ENCODE results near the gene VDAC2. TPM values are rescaled to one million over a fixed set of nuclear protein-coding genes. Genes with fewer than 3 reads are reported as not detected.

The VDAC2 gene
- total RNA-seq, 2 donors from 2014 or later = 112 to 121 TPM

DNA sequence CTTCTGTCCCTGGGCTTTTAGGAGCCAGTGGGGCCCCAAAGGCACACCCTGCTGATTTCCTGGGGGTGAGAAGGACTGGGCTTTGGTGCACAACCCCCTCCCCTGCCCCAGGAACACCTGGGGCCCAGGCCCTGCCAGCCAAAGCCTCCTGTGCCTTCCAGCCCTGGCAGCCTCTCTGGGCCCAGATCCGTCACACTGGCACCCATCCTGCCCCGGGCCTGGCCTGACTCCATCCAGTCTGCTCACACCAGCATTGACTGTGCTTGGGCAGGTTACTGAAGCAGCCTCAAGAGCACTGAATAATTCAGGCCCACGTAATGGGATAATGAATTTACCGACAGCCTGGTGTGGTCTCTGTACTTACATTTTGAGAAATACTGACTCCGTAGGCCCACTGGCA is 37.2 kb downstream of the VDAC2 start:
- no peak for DNase-seq (ENCODE audit: low spot score)
- no peaks in the 10 kb centered on the region for H3K27me3 ChIP-seq (replicated peaks; ENCODE audit: insufficient read depth)
- H3K27ac ChIP-seq = no peak overlapping the region
- peaks cover 6% of the 10 kb centered on the region for H3K4me1 ChIP-seq (replicated peaks)
- TF ChIP-seq, protein P1, sequence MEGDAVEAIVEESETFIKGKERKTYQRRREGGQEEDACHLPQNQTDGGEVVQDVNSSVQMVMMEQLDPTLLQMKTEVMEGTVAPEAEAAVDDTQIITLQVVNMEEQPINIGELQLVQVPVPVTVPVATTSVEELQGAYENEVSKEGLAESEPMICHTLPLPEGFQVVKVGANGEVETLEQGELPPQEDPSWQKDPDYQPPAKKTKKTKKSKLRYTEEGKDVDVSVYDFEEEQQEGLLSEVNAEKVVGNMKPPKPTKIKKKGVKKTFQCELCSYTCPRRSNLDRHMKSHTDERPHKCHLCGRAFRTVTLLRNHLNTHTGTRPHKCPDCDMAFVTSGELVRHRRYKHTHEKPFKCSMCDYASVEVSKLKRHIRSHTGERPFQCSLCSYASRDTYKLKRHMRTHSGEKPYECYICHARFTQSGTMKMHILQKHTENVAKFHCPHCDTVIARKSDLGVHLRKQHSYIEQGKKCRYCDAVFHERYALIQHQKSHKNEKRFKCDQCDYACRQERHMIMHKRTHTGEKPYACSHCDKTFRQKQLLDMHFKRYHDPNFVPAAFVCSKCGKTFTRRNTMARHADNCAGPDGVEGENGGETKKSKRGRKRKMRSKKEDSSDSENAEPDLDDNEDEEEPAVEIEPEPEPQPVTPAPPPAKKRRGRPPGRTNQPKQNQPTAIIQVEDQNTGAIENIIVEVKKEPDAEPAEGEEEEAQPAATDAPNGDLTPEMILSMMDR (IDR thresholded peaks at IDR 0.05) = no peak
- no peak for TF ChIP-seq POLR2A (IDR thresholded peaks at IDR 0.05)
- TF ChIP-seq POLR2AphosphoS5 (IDR thresholded peaks at IDR 0.05) = no peak
- no peak overlapping the region for H3K4me3 ChIP-seq
- no peaks in the 10 kb centered on the region for H3K9me3 ChIP-seq
- no peaks in the 10 kb centered on the region for H3K36me3 ChIP-seq
- 67% methylated on average over 5 of the region's 5 CpGs for WGBS
- intact Hi-C loops (cut with DNase I) = no loop called here

DNA sequence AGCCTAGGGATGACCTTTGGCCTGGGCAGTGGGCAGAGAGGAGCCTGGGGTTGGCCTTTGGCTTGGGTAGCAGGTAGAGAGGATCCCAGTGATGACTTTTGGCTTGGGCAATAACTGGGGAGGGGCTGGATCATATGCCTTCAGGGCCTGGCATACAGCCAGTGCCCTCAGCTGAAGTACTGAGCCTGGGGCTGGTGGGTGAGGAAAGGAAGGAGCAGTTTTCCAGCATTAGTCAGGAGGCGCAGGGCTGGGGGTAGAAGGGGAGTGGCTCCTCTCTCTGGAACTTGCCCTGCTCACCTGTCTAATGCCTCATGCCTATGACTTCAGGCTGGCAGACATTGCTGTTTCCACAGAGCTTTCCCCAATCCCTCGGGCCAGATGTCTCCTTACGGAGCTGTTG is 40.3 kb downstream of the VDAC2 start:
- WGBS = 92% methylated on average over 2 of the region's 3 CpGs
- TF ChIP-seq, protein P1 (IDR thresholded peaks at IDR 0.05) = no peak
- TF ChIP-seq POLR2AphosphoS5 (IDR thresholded peaks at IDR 0.05) (no peak), POLR2A (IDR thresholded peaks at IDR 0.05) (no peak)
- H3K27ac ChIP-seq = no peak overlapping the region
- DNase-seq (ENCODE audit: low spot score) = no peak
- no peaks in the 10 kb centered on the region for H3K27me3 ChIP-seq (replicated peaks; ENCODE audit: insufficient read depth)
- no peaks in the 10 kb centered on the region for H3K9me3 ChIP-seq
- no peaks in the 10 kb centered on the region for H3K4me1 ChIP-seq (replicated peaks)
- no peak overlapping the region for H3K4me3 ChIP-seq
- intact Hi-C loops (cut with DNase I) = no loop called here
- no peaks in the 10 kb centered on the region for H3K36me3 ChIP-seq

DNA sequence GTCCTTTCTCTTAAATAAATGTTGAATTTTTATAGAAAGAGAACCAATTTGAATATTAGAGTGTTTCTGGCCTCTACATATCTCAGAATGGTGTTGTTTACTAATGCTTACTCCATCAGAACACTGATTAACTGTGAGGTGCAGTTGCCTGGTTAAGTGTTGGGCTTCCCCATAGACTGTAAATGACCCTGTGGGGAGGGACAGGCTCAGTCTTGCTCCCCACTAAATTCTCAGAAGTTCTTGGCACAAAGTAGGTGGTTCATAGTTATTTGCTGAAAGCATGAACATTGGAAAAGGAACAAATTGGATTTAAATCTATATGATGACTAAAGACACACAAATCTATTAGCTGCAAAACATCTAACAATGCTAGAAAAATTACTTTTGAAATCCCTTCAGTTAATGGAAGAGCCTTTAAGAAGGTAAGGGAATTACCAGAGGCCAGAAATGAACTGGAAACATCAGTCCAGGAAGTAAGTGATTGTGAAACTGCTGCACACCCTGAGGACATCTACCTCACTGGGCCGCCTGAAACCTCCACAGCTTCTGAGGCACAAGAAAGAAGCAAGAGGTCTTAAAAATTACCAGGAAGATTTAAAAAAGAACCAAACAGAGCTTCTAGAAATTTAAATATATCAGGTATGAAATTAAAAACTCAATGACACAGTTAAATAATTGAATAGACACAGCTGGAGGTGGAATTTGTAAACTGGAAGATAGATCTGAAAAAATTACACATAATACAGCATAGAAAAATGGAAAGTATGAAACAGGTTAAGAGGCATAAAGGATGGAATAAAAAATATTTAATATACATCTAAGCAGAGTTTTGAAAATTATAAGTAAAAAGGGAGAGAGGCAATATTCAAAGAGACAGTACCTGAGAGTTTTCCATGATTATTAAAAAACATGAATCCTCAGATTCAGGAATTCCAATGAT is 43.0 kb downstream of the VDAC2 start:
- intact Hi-C loops (cut with DNase I) = no loop called here

DNA sequence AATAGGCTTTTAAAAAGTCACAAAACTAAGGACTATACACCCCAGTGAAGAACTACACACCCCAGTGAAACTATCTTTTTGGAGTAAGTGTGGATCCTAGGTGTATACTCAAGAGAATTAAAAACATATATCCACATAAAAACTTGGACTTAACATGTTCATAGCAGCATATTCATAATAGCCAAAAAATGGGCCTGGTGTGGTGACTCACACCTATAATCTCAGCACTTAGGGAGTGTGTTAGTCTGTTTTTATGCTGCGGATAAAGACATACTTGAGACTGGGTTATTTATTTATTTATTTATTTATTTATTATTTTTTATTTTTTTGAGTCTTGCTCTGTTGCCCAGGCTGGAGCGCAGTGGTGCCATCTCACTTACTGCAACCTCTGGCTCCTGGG is 44.1 kb downstream of the VDAC2 start:
- H3K27me3 ChIP-seq (replicated peaks; ENCODE audit: insufficient read depth) = no peaks in the 10 kb centered on the region
- H3K4me1 ChIP-seq (replicated peaks) = no peaks in the 10 kb centered on the region
- TF ChIP-seq POLR2A (IDR thresholded peaks at IDR 0.05) (no peak), POLR2AphosphoS5 (IDR thresholded peaks at IDR 0.05) (no peak)
- TF ChIP-seq, protein P1 (IDR thresholded peaks at IDR 0.05) = no peak
- no peaks in the 10 kb centered on the region for H3K36me3 ChIP-seq
- 98% methylated on average over 2 of the region's 2 CpGs for WGBS
- no peak overlapping the region for H3K27ac ChIP-seq
- H3K9me3 ChIP-seq = no peaks in the 10 kb centered on the region
- DNase-seq (ENCODE audit: low spot score) = no peak
- H3K4me3 ChIP-seq = no peak overlapping the region
- intact Hi-C loops (cut with DNase I) = no loop called here

More for the DNA sequence above, 43.0 kb downstream of the VDAC2 start:
- Histone ChIP-seq H3K27ac (no peak overlapping the region), H3K4me1 (replicated peaks) (no peaks in the 10 kb centered on the region), H3K36me3 (no peaks in the 10 kb centered on the region), H3K4me3 (no peak overlapping the region), H3K27me3 (replicated peaks; ENCODE audit: insufficient read depth) (no peaks in the 10 kb centered on the region), H3K9me3 (no peaks in the 10 kb centered on the region)
- no peak for DNase-seq (ENCODE audit: low spot score)
- TF ChIP-seq, protein P1 (IDR thresholded peaks at IDR 0.05) = no peak
- TF ChIP-seq POLR2AphosphoS5 (IDR thresholded peaks at IDR 0.05) = no peak
- TF ChIP-seq POLR2A (IDR thresholded peaks at IDR 0.05) = no peak
- 94% methylated on average over 1 of the region's 1 CpG for WGBS

DNA sequence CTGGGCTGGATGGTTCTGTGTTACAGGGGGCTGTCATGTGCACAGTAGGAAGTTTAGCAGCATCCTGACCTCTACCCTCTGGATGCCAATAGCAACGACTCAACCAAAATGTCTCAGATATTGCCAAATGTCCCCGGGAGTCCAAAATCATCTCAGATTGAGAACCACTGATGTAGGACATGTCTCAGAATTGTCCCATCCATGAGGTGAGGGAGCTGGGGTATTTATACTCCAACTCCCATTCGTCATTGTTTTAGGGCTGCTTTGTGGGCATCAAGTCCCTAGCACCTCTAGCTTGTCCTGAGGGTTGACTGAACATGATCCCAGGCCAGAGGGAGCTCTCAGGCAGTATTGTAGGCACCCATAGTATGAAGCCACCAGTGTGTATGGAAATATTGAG is 50.4 kb downstream of the VDAC2 start:
- Histone ChIP-seq H3K27ac (no peak overlapping the region), H3K27me3 (replicated peaks; ENCODE audit: insufficient read depth) (no peaks in the 10 kb centered on the region), H3K4me3 (no peak overlapping the region), H3K9me3 (no peaks in the 10 kb centered on the region), H3K4me1 (replicated peaks) (no peaks in the 10 kb centered on the region), H3K36me3 (no peaks in the 10 kb centered on the region)
- intact Hi-C loops (cut with DNase I) = no loop called here
- DNase-seq (ENCODE audit: low spot score) = no peak
- 98% methylated on average over 3 of the region's 3 CpGs for WGBS
- TF ChIP-seq, protein P1 (IDR thresholded peaks at IDR 0.05) = no peak
- TF ChIP-seq POLR2A (IDR thresholded peaks at IDR 0.05) = no peak
- no peak for TF ChIP-seq POLR2AphosphoS5 (IDR thresholded peaks at IDR 0.05)
